Activated effector memory CD4-positive, alpha-beta T cell treated with Interleukin-2 at 50 U/mL for 16 hours (primary cell): ENCODE measurements around the gene HOXC9.
A peak's percentile ranks its signal among the peaks of the same experiment; 100 is the strongest.

Source experiments
- DNase-seq: peaks from one replicate; pipeline ENCODE4 v3.0.0-alpha.2; 2020

Gene HOXC9

GRCh38 chr12:54017027-54017788 is 17.2 kb downstream of the HOXC9 start:
- no peak for DNase-seq

- peak; percentile 51 for DNase-seq
Observed at GRCh38 chr12:54017878-54018467, 18.0 kb downstream of the HOXC9 start.

GRCh38 chr12:54018468-54018984 is 18.6 kb downstream of the HOXC9 start:
- no peak for DNase-seq

- DNase-seq: no peak
Observed at GRCh38 chr12:54019091-54019811, 19.3 kb downstream of the HOXC9 start.

GRCh38 chr12:54019924-54020590 is 20.1 kb downstream of the HOXC9 start:
- no peak for DNase-seq

GRCh38 chr12:54020591-54021405 is 20.8 kb downstream of the HOXC9 start:
- no peak for DNase-seq

- no peak for DNase-seq
Observed at GRCh38 chr12:54021432-54022013, 21.6 kb downstream of the HOXC9 start.

- no peak for DNase-seq
Observed at GRCh38 chr12:54022960-54023884, 23.3 kb downstream of the HOXC9 start.

GRCh38 chr12:54024127-54024526 is 24.2 kb downstream of the HOXC9 start:
- DNase-seq: no peak

GRCh38 chr12:54024581-54025305 is 24.8 kb downstream of the HOXC9 start:
- no peak for DNase-seq

- no peak for DNase-seq
Observed at GRCh38 chr12:54025499-54026405, 25.8 kb downstream of the HOXC9 start.

- no peak for DNase-seq
Observed at GRCh38 chr12:54026640-54027441, 26.9 kb downstream of the HOXC9 start.

GRCh38 chr12:54027442-54027786 is 27.5 kb downstream of the HOXC9 start:
- no peak for DNase-seq

GRCh38 chr12:54028314-54029201 is 28.6 kb downstream of the HOXC9 start, which contains the start of gene HOXC6:
Gene HOXC6, plus strand, starts transcription at chr12:54028440. Its CDS starts 82 bp downstream, at chr12:54028522.
- no peak for DNase-seq

- no peak for DNase-seq
Observed at GRCh38 chr12:54029529-54030441, 29.8 kb downstream of the HOXC9 start.

- no peak for DNase-seq
Observed at GRCh38 chr12:54030442-54030801, 30.5 kb downstream of the HOXC9 start.
